ENCODE measurements around the gene LTA4H. TPM values are rescaled to one million over a fixed set of nuclear protein-coding genes. Genes with fewer than 3 reads are reported as not detected.

Gene LTA4H
- polyA plus RNA-seq (2013, experiment 1 of 2) = 80.6 TPM
- polyA plus RNA-seq (2013, experiment 2 of 2) = 84.4 TPM

DNA sequence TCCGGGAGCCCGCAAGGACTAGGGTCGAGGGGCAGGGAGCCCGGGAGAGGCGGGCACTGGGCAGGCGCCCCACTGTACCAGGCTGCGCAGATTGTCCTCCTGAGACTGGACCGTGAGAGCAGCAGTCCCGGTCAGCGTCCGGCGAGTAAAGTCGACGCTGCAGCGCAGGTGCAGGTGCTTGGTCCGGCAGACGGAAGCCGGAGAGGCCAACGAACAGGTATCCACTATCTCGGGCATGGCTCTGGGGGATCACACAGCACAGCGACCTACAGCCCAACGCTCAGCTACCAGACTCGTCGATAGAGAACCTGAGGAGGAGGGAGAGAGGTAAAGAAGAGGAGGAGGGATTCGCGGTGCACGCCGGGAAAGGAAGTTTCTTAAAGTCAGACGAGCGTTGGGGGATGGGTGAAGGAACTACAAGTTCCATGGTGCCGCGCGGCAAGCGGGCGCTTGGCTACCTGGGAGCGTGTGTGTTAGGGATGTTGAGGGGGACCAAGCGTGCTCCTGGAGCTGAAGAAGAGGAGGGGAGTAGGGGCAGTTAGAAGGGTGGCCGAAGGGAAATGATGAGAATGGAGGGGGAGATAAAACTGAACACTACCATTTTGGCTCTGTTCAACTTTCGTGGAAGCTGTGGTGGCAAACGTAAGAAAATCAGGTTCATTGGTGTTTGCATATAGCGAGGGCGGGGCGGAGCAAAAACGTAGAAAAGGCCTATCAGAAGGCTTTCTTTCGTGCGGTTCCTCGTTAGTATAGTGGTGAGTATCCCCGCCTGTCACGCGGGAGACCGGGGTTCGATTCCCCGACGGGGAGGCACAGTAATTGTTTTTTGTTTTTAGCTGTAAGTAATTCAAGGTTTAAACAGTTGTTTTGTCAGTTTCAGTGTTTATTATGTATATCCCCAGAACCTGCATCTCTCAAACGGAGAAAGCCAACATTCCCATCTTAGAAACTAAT, at the start of gene LTA4H:
Gene LTA4H, minus strand, starts transcription at position 305 of the 954 bp plus-strand sequence. Its CDS starts 68 bp downstream, at position 237.
- Histone ChIP-seq H2BK5ac (ENCODE audit: low read depth, low read length, poor library complexity, severe bottlenecking) (no peak within 1 kb of the TSS), H3K4ac (ENCODE audit: low read depth in 1 of 2, low read length in 2 of 2) (peak within 1 kb of the TSS; percentile 18 to 70), H3K9me3 (ENCODE audit: control insufficient read depth, low read length) (no peaks in the 10 kb centered on the region), H2BK120ac (ENCODE audit: low read depth, low read length) (peak within 1 kb of the TSS; percentile 66), H3K4me1 (ENCODE audit: control insufficient read depth, insufficient read depth, low read depth, low read length) (peaks cover 2% of the 10 kb centered on the region), H3K36me3 (ENCODE audit: control insufficient read depth in 1 of 2, insufficient read depth in 2 of 2, low read depth in 1 of 2, low read length in 2 of 2) (no peaks in the 10 kb centered on the region), H4K91ac (ENCODE audit: low read length) (no peak within 1 kb of the TSS), H3K79me1 (replicated peaks; ENCODE audit: low read length, poor library complexity, severe bottlenecking) (peaks cover 4% of the 10 kb centered on the region), H3K27me3 (ENCODE audit: control insufficient read depth in 1 of 2, insufficient read depth in 1 of 2, low read length in 2 of 2) (no peaks in the 10 kb centered on the region), H3K14ac (ENCODE audit: low read length in 2 of 2) (peak within 1 kb of the TSS in 1 of 2 experiments; percentile 81), H3K18ac (ENCODE audit: low read depth in 1 of 2, low read length in 2 of 2) (peak within 1 kb of the TSS; percentile 30 to 83), H3K9ac (ENCODE audit: low read length) (peak within 1 kb of the TSS; percentile 84), H2BK15ac (ENCODE audit: low read depth, poor library complexity, severe bottlenecking) (no peak within 1 kb of the TSS), H2AK5ac (ENCODE audit: low read length, severe bottlenecking) (no peak within 1 kb of the TSS), H3K4me3 (ENCODE audit: insufficient read depth in 1 of 2, low read depth in 1 of 2, low read length in 2 of 2) (peak within 1 kb of the TSS; percentile 94), H3K27ac (ENCODE audit: low read length, poor library complexity, severe bottlenecking) (peak within 1 kb of the TSS; percentile 73), H2BK12ac (ENCODE audit: low read length in 2 of 2) (peak within 1 kb of the TSS in 1 of 2 experiments; percentile 40), H3K23ac (ENCODE audit: low read length in 2 of 2) (peak within 1 kb of the TSS in 1 of 2 experiments; percentile 72), H2AFZ (ENCODE audit: low read depth, low read length) (peak within 1 kb of the TSS; percentile 98), H4K8ac (ENCODE audit: low read length) (peak within 1 kb of the TSS; percentile 48), H3K4me2 (ENCODE audit: low read length, poor library complexity, severe bottlenecking) (peak within 1 kb of the TSS; percentile 89)
- peak; percentile 98 for DNase-seq
- WGBS = under 1% methylated on average over 52 of the region's 55 CpGs

- Histone ChIP-seq H3K4ac (ENCODE audit: low read depth in 1 of 2, low read length in 2 of 2) (no peak overlapping the region), H3K23ac (ENCODE audit: low read length in 2 of 2) (no peak overlapping the region)
Measured at GRCh38 chr12:96084624-96085023, 49.2 kb upstream of the LTA4H start.

DNA sequence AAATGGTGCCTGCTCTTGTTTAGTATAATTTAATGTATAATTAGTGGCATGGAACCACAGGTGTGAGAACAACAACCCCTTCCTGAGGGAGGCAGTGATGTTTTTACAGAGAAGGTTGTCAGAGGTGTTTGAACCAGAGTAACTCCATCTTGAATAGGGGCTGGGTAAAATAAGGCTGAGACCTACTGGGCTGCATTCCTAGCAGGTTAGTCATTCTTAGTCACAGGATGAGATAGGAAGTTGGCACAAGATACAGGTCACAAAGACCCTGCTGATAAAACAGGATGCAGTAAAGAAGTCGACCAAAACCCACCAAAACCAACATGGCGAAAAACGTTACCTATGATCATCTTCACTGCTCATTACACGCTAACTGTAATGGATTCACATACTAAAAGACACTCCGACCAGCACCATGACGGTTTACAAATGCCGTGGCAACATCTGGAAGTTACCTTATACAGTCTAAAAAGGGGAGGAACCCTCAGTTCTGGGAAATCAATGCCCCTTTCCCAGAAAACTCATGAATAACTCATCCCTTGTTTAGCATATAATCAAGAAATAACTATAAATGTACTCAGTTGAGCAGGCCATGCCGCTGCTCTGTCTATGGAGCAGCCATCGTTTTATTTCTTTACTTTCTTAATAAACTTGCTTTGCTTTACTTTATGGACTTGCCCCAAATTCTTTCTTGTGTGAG, 47.8 kb upstream of the LTA4H start:
- H3K4me1 ChIP-seq (ENCODE audit: control insufficient read depth, insufficient read depth, low read depth, low read length) = no peaks in the 10 kb centered on the region
- H3K27ac ChIP-seq (ENCODE audit: low read length, poor library complexity, severe bottlenecking) = no peak overlapping the region
- H2BK15ac ChIP-seq (ENCODE audit: low read depth, poor library complexity, severe bottlenecking) = no peak overlapping the region
- no peaks in the 10 kb centered on the region for H3K79me1 ChIP-seq (replicated peaks; ENCODE audit: low read length, poor library complexity, severe bottlenecking)
- H2BK120ac ChIP-seq (ENCODE audit: low read depth, low read length) = no peak overlapping the region
- H4K8ac ChIP-seq (ENCODE audit: low read length) = no peak overlapping the region
- H3K36me3 ChIP-seq (ENCODE audit: control insufficient read depth in 1 of 2, insufficient read depth in 2 of 2, low read depth in 1 of 2, low read length in 2 of 2) = no peaks in the 10 kb centered on the region
- no peak overlapping the region for H3K4ac ChIP-seq (ENCODE audit: low read depth in 1 of 2, low read length in 2 of 2)
- H3K9me3 ChIP-seq (ENCODE audit: control insufficient read depth, low read length) = peaks cover 9% of the 10 kb centered on the region
- H3K27me3 ChIP-seq (ENCODE audit: control insufficient read depth in 1 of 2, insufficient read depth in 1 of 2, low read length in 2 of 2) = peaks cover 0 to 2% of the 10 kb centered on the region in 2 experiments
- no peak for DNase-seq
- H3K9ac ChIP-seq (ENCODE audit: low read length) = no peak overlapping the region
- H3K4me2 ChIP-seq (ENCODE audit: low read length, poor library complexity, severe bottlenecking) = no peak overlapping the region
- no peak overlapping the region for H2BK5ac ChIP-seq (ENCODE audit: low read depth, low read length, poor library complexity, severe bottlenecking)
- H2AFZ ChIP-seq (ENCODE audit: low read depth, low read length) = no peak overlapping the region
- no peak overlapping the region for H3K18ac ChIP-seq (ENCODE audit: low read depth in 1 of 2, low read length in 2 of 2)
- H2BK12ac ChIP-seq (ENCODE audit: low read length in 2 of 2) = no peak overlapping the region
- H3K4me3 ChIP-seq (ENCODE audit: insufficient read depth in 1 of 2, low read depth in 1 of 2, low read length in 2 of 2) = no peak overlapping the region
- no peak overlapping the region for H2AK5ac ChIP-seq (ENCODE audit: low read length, severe bottlenecking)
- WGBS = 90% methylated on average over 9 of the region's 9 CpGs
- H4K91ac ChIP-seq (ENCODE audit: low read length) = no peak overlapping the region
- no peak overlapping the region for H3K23ac ChIP-seq (ENCODE audit: low read length in 2 of 2)
- H3K14ac ChIP-seq (ENCODE audit: low read length in 2 of 2) = no peak overlapping the region

More at GRCh38 chr12:96084624-96085023, 49.2 kb upstream of the LTA4H start:
- Histone ChIP-seq H3K4me2 (ENCODE audit: low read length, poor library complexity, severe bottlenecking) (no peak overlapping the region), H2BK120ac (ENCODE audit: low read depth, low read length) (no peak overlapping the region), H3K27ac (ENCODE audit: low read length, poor library complexity, severe bottlenecking) (no peak overlapping the region), H3K18ac (ENCODE audit: low read depth in 1 of 2, low read length in 2 of 2) (no peak overlapping the region), H2BK12ac (ENCODE audit: low read length in 2 of 2) (no peak overlapping the region), H3K9me3 (ENCODE audit: control insufficient read depth, low read length) (peaks cover 9% of the 10 kb centered on the region), H2BK15ac (ENCODE audit: low read depth, poor library complexity, severe bottlenecking) (no peak overlapping the region), H3K4me1 (ENCODE audit: control insufficient read depth, insufficient read depth, low read depth, low read length) (no peaks in the 10 kb centered on the region), H3K4me3 (ENCODE audit: insufficient read depth in 1 of 2, low read depth in 1 of 2, low read length in 2 of 2) (no peak overlapping the region), H3K36me3 (ENCODE audit: control insufficient read depth in 1 of 2, insufficient read depth in 2 of 2, low read depth in 1 of 2, low read length in 2 of 2) (no peaks in the 10 kb centered on the region), H2AFZ (ENCODE audit: low read depth, low read length) (no peak overlapping the region), H3K27me3 (ENCODE audit: control insufficient read depth in 1 of 2, insufficient read depth in 1 of 2, low read length in 2 of 2) (no peaks in the 10 kb centered on the region), H3K14ac (ENCODE audit: low read length in 2 of 2) (no peak overlapping the region), H4K91ac (ENCODE audit: low read length) (no peak overlapping the region), H3K79me1 (replicated peaks; ENCODE audit: low read length, poor library complexity, severe bottlenecking) (no peaks in the 10 kb centered on the region), H3K9ac (ENCODE audit: low read length) (no peak overlapping the region), H2BK5ac (ENCODE audit: low read depth, low read length, poor library complexity, severe bottlenecking) (no peak overlapping the region), H2AK5ac (ENCODE audit: low read length, severe bottlenecking) (no peak overlapping the region), H4K8ac (ENCODE audit: low read length) (no peak overlapping the region)
- no peak for DNase-seq
- 97% methylated on average over 2 of the region's 2 CpGs for WGBS

GRCh38 chr12:96081596-96081995, 46.2 kb upstream of the LTA4H start:
- peaks cover 9% of the 10 kb centered on the region for H3K9me3 ChIP-seq (ENCODE audit: control insufficient read depth, low read length)
- H4K91ac ChIP-seq (ENCODE audit: low read length) = no peak overlapping the region
- H2BK120ac ChIP-seq (ENCODE audit: low read depth, low read length) = no peak overlapping the region
- no peak overlapping the region for H4K8ac ChIP-seq (ENCODE audit: low read length)
- H3K23ac ChIP-seq (ENCODE audit: low read length in 2 of 2) = no peak overlapping the region
- H3K18ac ChIP-seq (ENCODE audit: low read depth in 1 of 2, low read length in 2 of 2) = no peak overlapping the region
- no peak overlapping the region for H2AFZ ChIP-seq (ENCODE audit: low read depth, low read length)
- no peak for DNase-seq
- no peaks in the 10 kb centered on the region for H3K36me3 ChIP-seq (ENCODE audit: control insufficient read depth in 1 of 2, insufficient read depth in 2 of 2, low read depth in 1 of 2, low read length in 2 of 2)
- no peak overlapping the region for H3K4me3 ChIP-seq (ENCODE audit: insufficient read depth in 1 of 2, low read depth in 1 of 2, low read length in 2 of 2)
- WGBS = 90% methylated on average over 3 of the region's 3 CpGs
- H2BK15ac ChIP-seq (ENCODE audit: low read depth, poor library complexity, severe bottlenecking) = no peak overlapping the region
- no peak overlapping the region for H3K4me2 ChIP-seq (ENCODE audit: low read length, poor library complexity, severe bottlenecking)
- no peak overlapping the region for H2BK12ac ChIP-seq (ENCODE audit: low read length in 2 of 2)
- H3K4ac ChIP-seq (ENCODE audit: low read depth in 1 of 2, low read length in 2 of 2) = no peak overlapping the region
- no peak overlapping the region for H3K27ac ChIP-seq (ENCODE audit: low read length, poor library complexity, severe bottlenecking)
- H3K27me3 ChIP-seq (ENCODE audit: control insufficient read depth in 1 of 2, insufficient read depth in 1 of 2, low read length in 2 of 2) = peaks cover 0 to 3% of the 10 kb centered on the region in 2 experiments
- H2AK5ac ChIP-seq (ENCODE audit: low read length, severe bottlenecking) = no peak overlapping the region
- H2BK5ac ChIP-seq (ENCODE audit: low read depth, low read length, poor library complexity, severe bottlenecking) = no peak overlapping the region
- H3K4me1 ChIP-seq (ENCODE audit: control insufficient read depth, insufficient read depth, low read depth, low read length) = peaks cover 2% of the 10 kb centered on the region
- no peaks in the 10 kb centered on the region for H3K79me1 ChIP-seq (replicated peaks; ENCODE audit: low read length, poor library complexity, severe bottlenecking)
- no peak overlapping the region for H3K9ac ChIP-seq (ENCODE audit: low read length)
- H3K14ac ChIP-seq (ENCODE audit: low read length in 2 of 2) = no peak overlapping the region

Measured in mesenchymal stem cell (in vitro differentiated cells and primary cell).